ENCODE results near the gene MSTN.

The MSTN gene

GRCh38 chr2:190110131-190110530, 47.6 kb upstream of the MSTN start:
- Histone ChIP-seq H3K27me3 (ENCODE audit: insufficient read depth, low read length, poor library complexity, severe bottlenecking) (no peaks in the 10 kb centered on the region), H3F3A (ENCODE audit: low read depth) (no peaks in the 10 kb centered on the region), H2AFZ (ENCODE audit: low read length) (no peak overlapping the region), H3K4me1 (ENCODE audit: insufficient read depth, low read length, poor library complexity, severe bottlenecking) (no peaks in the 10 kb centered on the region), H4K20me1 (ENCODE audit: insufficient read depth, low read length, poor library complexity, severe bottlenecking) (no peaks in the 10 kb centered on the region), H3K9me3 (ENCODE audit: insufficient read depth, low read depth, low read length) (no peaks in the 10 kb centered on the region), H3K9me2 (replicated peaks; ENCODE audit: low read depth, low read length) (no peaks in the 10 kb centered on the region), H3K79me2 (ENCODE audit: insufficient read depth, low read length) (no peaks in the 10 kb centered on the region), H3K4me2 (ENCODE audit: low read depth, low read length, poor library complexity, severe bottlenecking) (no peak overlapping the region), H3K4me3 (ENCODE audit: low read length, poor library complexity, severe bottlenecking) (no peak overlapping the region), H3K9ac (ENCODE audit: low read depth, low read length, poor library complexity, severe bottlenecking) (no peak overlapping the region), H3K36me3 (ENCODE audit: insufficient read depth, low read length) (no peaks in the 10 kb centered on the region)
- no peak for TF ChIP-seq CTCF (conservative IDR thresholded peaks at IDR 0.05; ENCODE audit: low read length)
- TF ChIP-seq EZH2phosphoT487 (IDR thresholded peaks at IDR 0.05; ENCODE audit: borderline replicate concordance) = no peak

GRCh38 chr2:190107409-190107808, 44.9 kb upstream of the MSTN start:
- TF ChIP-seq CTCF (conservative IDR thresholded peaks at IDR 0.05; ENCODE audit: low read length) = no peak
- TF ChIP-seq EZH2phosphoT487 (IDR thresholded peaks at IDR 0.05; ENCODE audit: borderline replicate concordance) = no peak

GRCh38 chr2:190106783-190107182, 44.3 kb upstream of the MSTN start:
- H3K27me3 ChIP-seq (ENCODE audit: insufficient read depth, low read length, poor library complexity, severe bottlenecking) = no peaks in the 10 kb centered on the region
- no peak overlapping the region for H2AFZ ChIP-seq (ENCODE audit: low read length)
- no peak overlapping the region for H3K4me3 ChIP-seq (ENCODE audit: low read length, poor library complexity, severe bottlenecking)
- no peak overlapping the region for H3K9ac ChIP-seq (ENCODE audit: low read depth, low read length, poor library complexity, severe bottlenecking)
- H3K9me2 ChIP-seq (replicated peaks; ENCODE audit: low read depth, low read length) = no peaks in the 10 kb centered on the region
- H3F3A ChIP-seq (ENCODE audit: low read depth) = no peaks in the 10 kb centered on the region
- H4K20me1 ChIP-seq (ENCODE audit: insufficient read depth, low read length, poor library complexity, severe bottlenecking) = no peaks in the 10 kb centered on the region
- H3K79me2 ChIP-seq (ENCODE audit: insufficient read depth, low read length) = no peaks in the 10 kb centered on the region
- no peaks in the 10 kb centered on the region for H3K9me3 ChIP-seq (ENCODE audit: insufficient read depth, low read depth, low read length)
- no peak overlapping the region for H3K4me2 ChIP-seq (ENCODE audit: low read depth, low read length, poor library complexity, severe bottlenecking)
- no peaks in the 10 kb centered on the region for H3K36me3 ChIP-seq (ENCODE audit: insufficient read depth, low read length)
- H3K4me1 ChIP-seq (ENCODE audit: insufficient read depth, low read length, poor library complexity, severe bottlenecking) = no peaks in the 10 kb centered on the region
- TF ChIP-seq CTCF (conservative IDR thresholded peaks at IDR 0.05; ENCODE audit: low read length) (no peak), EZH2phosphoT487 (IDR thresholded peaks at IDR 0.05; ENCODE audit: borderline replicate concordance) (no peak)

More at GRCh38 chr2:190107409-190107808, 44.9 kb upstream of the MSTN start:
- Histone ChIP-seq H3F3A (ENCODE audit: low read depth) (no peaks in the 10 kb centered on the region), H3K4me2 (ENCODE audit: low read depth, low read length, poor library complexity, severe bottlenecking) (no peak overlapping the region), H3K79me2 (ENCODE audit: insufficient read depth, low read length) (no peaks in the 10 kb centered on the region), H2AFZ (ENCODE audit: low read length) (no peak overlapping the region), H3K4me1 (ENCODE audit: insufficient read depth, low read length, poor library complexity, severe bottlenecking) (no peaks in the 10 kb centered on the region), H3K36me3 (ENCODE audit: insufficient read depth, low read length) (no peaks in the 10 kb centered on the region), H3K9me2 (replicated peaks; ENCODE audit: low read depth, low read length) (no peaks in the 10 kb centered on the region), H3K9ac (ENCODE audit: low read depth, low read length, poor library complexity, severe bottlenecking) (no peak overlapping the region), H4K20me1 (ENCODE audit: insufficient read depth, low read length, poor library complexity, severe bottlenecking) (no peaks in the 10 kb centered on the region), H3K27me3 (ENCODE audit: insufficient read depth, low read length, poor library complexity, severe bottlenecking) (no peaks in the 10 kb centered on the region), H3K9me3 (ENCODE audit: insufficient read depth, low read depth, low read length) (no peaks in the 10 kb centered on the region), H3K4me3 (ENCODE audit: low read length, poor library complexity, severe bottlenecking) (no peak overlapping the region)
